WTC11 (cell line): ENCODE data around the gene LRRIQ4.

ENCODE experiments used
- CTCF ChIP-seq: fragments of 200-600 bp; IDR thresholded peaks from 2 replicates; pipeline ENCODE4 v1.8.0; 2022; ENCODE audit warnings: antibody characterized with exemption
- ETV6 ChIP-seq: sonication (generic); formaldehyde crosslinking; IDR thresholded peaks from 2 replicates; pipeline ENCODE4 v1.8.1; 2022; ENCODE audit warnings: mild to moderate bottlenecking, missing genetic modification reagents
- FOXP4 ChIP-seq: sonication (generic); formaldehyde crosslinking; IDR thresholded peaks from 2 replicates; pipeline ENCODE4 v1.8.0; 2022; ENCODE audit warnings: mild to moderate bottlenecking, missing genetic modification reagents
- JUN ChIP-seq: sonication (generic); formaldehyde crosslinking; IDR thresholded peaks from 2 replicates; pipeline ENCODE4 v1.8.0; 2023; ENCODE audit warnings: mild to moderate bottlenecking, missing genetic modification reagents
- RELA ChIP-seq: sonication (generic); formaldehyde crosslinking; IDR thresholded peaks from 2 replicates; pipeline ENCODE4 v1.8.1; 2022; ENCODE audit warnings: missing genetic modification reagents, mild to moderate bottlenecking, borderline replicate concordance
- ZNF423 ChIP-seq: fragments of 250-450 bp; sonication (Bioruptor Pico); IDR thresholded peaks from 2 replicates; pipeline ENCODE4 v2.1.2; 2022; ENCODE audit warnings: mild to moderate bottlenecking, moderate library complexity
- TF ChIP-seq, protein P1 (sequence below): sonication (generic); formaldehyde crosslinking; IDR thresholded peaks from 2 replicates; pipeline ENCODE4 v1.8.0; 2022; ENCODE audit warnings: mild to moderate bottlenecking, missing genetic modification reagents
- TF ChIP-seq, protein P2 (sequence below): sonication (generic); formaldehyde crosslinking; IDR thresholded peaks from 2 replicates; pipeline ENCODE4 v1.8.1; 2023; ENCODE audit warnings: mild to moderate bottlenecking, missing genetic modification reagents, borderline replicate concordance
- TF ChIP-seq, protein P3 (sequence below): fragments of 250-450 bp; sonication (Bioruptor Pico); IDR thresholded peaks from 2 replicates; pipeline ENCODE4 v2.1.2; 2022; ENCODE audit warnings: mild to moderate bottlenecking, moderate library complexity

- TF ChIP-seq, protein P1, sequence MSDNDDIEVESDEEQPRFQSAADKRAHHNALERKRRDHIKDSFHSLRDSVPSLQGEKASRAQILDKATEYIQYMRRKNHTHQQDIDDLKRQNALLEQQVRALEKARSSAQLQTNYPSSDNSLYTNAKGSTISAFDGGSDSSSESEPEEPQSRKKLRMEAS (CRISPR knock-in tag) = no peak
- TF ChIP-seq, protein P2, sequence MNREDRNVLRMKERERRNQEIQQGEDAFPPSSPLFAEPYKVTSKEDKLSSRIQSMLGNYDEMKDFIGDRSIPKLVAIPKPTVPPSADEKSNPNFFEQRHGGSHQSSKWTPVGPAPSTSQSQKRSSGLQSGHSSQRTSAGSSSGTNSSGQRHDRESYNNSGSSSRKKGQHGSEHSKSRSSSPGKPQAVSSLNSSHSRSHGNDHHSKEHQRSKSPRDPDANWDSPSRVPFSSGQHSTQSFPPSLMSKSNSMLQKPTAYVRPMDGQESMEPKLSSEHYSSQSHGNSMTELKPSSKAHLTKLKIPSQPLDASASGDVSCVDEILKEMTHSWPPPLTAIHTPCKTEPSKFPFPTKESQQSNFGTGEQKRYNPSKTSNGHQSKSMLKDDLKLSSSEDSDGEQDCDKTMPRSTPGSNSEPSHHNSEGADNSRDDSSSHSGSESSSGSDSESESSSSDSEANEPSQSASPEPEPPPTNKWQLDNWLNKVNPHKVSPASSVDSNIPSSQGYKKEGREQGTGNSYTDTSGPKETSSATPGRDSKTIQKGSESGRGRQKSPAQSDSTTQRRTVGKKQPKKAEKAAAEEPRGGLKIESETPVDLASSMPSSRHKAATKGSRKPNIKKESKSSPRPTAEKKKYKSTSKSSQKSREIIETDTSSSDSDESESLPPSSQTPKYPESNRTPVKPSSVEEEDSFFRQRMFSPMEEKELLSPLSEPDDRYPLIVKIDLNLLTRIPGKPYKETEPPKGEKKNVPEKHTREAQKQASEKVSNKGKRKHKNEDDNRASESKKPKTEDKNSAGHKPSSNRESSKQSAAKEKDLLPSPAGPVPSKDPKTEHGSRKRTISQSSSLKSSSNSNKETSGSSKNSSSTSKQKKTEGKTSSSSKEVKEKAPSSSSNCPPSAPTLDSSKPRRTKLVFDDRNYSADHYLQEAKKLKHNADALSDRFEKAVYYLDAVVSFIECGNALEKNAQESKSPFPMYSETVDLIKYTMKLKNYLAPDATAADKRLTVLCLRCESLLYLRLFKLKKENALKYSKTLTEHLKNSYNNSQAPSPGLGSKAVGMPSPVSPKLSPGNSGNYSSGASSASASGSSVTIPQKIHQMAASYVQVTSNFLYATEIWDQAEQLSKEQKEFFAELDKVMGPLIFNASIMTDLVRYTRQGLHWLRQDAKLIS (CRISPR knock-in tag) = no peak
- no peak for TF ChIP-seq CTCF
- TF ChIP-seq, protein P3, sequence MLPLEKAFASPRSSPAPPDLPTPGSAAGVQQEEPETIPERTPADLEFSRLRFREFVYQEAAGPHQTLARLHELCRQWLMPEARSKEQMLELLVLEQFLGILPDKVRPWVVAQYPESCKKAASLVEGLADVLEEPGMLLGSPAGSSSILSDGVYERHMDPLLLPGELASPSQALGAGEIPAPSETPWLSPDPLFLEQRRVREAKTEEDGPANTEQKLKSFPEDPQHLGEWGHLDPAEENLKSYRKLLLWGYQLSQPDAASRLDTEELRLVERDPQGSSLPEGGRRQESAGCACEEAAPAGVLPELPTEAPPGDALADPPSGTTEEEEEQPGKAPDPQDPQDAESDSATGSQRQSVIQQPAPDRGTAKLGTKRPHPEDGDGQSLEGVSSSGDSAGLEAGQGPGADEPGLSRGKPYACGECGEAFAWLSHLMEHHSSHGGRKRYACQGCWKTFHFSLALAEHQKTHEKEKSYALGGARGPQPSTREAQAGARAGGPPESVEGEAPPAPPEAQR (CRISPR knock-in tag) = no peak
- TF ChIP-seq RELA (CRISPR knock-in tag) = no peak
- no peak for TF ChIP-seq JUN (CRISPR knock-in tag)
- no peak for TF ChIP-seq ETV6 (CRISPR knock-in tag)
- no peak for TF ChIP-seq ZNF423 (CRISPR knock-in tag)
- no peak for TF ChIP-seq FOXP4
Measured at GRCh38 chr3:169809230-169809795, 3.4 kb upstream of the LRRIQ4 start.
